GM12892 (cell line): ENCODE results near the gene LACTB.

Source experiments
- POLR2A ChIP-seq: IDR thresholded peaks from 2 replicates; pipeline ENCODE4 v1.6.1; 2011; ENCODE audit warnings: low read depth, low read length, control low read depth
- POLR2AphosphoS5 ChIP-seq: IDR thresholded peaks from 2 replicates; pipeline ENCODE4 v1.6.1; 2011; ENCODE audit warnings: low read depth, low read length, control low read depth
- TAF1 ChIP-seq: IDR thresholded peaks from 2 replicates; pipeline ENCODE4 v1.6.1; 2011; ENCODE audit warnings: low read depth, mild to moderate bottlenecking, control low read depth, low read length, borderline replicate concordance

DNA sequence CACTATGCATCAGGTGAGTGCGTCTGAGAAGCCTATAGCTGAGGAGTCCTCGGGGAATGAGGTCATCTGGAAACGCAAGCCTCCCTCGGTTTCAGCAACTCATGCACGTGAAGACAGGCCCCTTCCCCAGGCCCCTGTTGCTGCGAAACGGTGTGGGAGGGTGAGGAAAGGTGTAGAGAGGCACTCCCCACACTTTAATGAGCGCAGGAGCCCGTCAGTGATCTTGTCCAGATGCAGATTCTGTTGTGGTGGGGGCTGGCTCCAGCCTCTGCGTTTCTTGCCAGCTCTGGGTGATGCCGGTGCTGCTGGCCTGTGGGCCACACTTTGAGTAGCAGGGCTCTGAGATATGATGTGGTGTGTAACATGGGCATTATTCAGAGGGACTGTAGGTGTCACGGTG is 38.6 kb upstream of the LACTB start:
- TF ChIP-seq POLR2A, result no peak
- no peak for TF ChIP-seq TAF1
- no peak for TF ChIP-seq POLR2AphosphoS5
